HepG2 (cell line): ENCODE data around the gene MPO. TPM values are rescaled to one million over a fixed set of nuclear protein-coding genes. Genes with fewer than 3 reads are reported as not detected.

Experiments used
- ATAC-seq: fragments of 200-7000 bp; cut with Tn5 transposase; 3 replicates; pipeline ENCODE4 v1.9.1; 2020; ENCODE audit warnings: mild to moderate bottlenecking, moderate library complexity
- BruUV-seq: library from RNA; stranded (reverse); fragments of 400-500 nt; replicated peaks from 2 replicates; lab custom pipeline; 2021; lab: Mats Ljungman, UMichigan
- CTCF ChIA-PET: fragments of 300-600 bp; formaldehyde crosslinking; extraction: SDS; loops from one replicate; lab custom pipeline; 2021; ENCODE audit warnings: low total read pairs, inconsistent platforms, low intra/inter-chr PET ratio; lab: Yijun Ruan, JAX
- POLR2A ChIA-PET: fragments of 350-600 bp; sonication (Branson Sonifier 250); formaldehyde crosslinking; loops from one replicate; lab custom pipeline; 2020; ENCODE audit warnings: antibody characterized with exemption, inconsistent platforms; lab: Yijun Ruan, JAX
- DNase-seq: peaks from one replicate; pipeline ENCODE4 v3.0.0-alpha.2; 2015; ENCODE audit warnings: low spot score
- FAIRE-seq: peaks from 3 replicates; lab custom pipeline; 2011; peaks lifted over from hg19 to GRCh38; lab: Jason Lieb, UNC
- H2AFZ ChIP-seq: one replicate; pipeline ENCODE4 v1.6.1; 2011; ENCODE audit warnings: low read length, inconsistent platforms
- H3K27ac ChIP-seq: fragments of 300-600 bp; 3 replicates; pipeline ENCODE4 v1.8.0; 2011; ENCODE audit warnings: mixed run types, mild to moderate bottlenecking, mixed read lengths, low read length, inconsistent platforms; ENCODE audit not compliant: insufficient read depth; ENCODE audit errors: extremely low read length
- H3K27me3 ChIP-seq, 2 experiments: fragments of 200-600 bp in 1 of 2; 2 replicates in 1 of 2; 3 replicates in 1 of 2; pipeline versions ENCODE4 v1.6.0 to v1.8.0; 2011; ENCODE audit warnings: low read length in 2 of 2, mild to moderate bottlenecking in 2 of 2, moderate library complexity in 2 of 2, inconsistent platforms in 1 of 2; ENCODE audit not compliant: insufficient read depth in 2 of 2, control insufficient read depth in 1 of 2
- H3K36me3 ChIP-seq, 2 experiments: fragments of 200-600 bp in 1 of 2; replicated peaks in 1 of 2; 2 replicates in 1 of 2; 3 replicates in 1 of 2; pipeline versions ENCODE4 v1.5.1 to v1.8.0; 2011; ENCODE audit warnings: low read length in 2 of 2, inconsistent platforms in 1 of 2; ENCODE audit not compliant: insufficient read depth in 2 of 2, control insufficient read depth in 1 of 2
- H3K4me1 ChIP-seq: 2 replicates; pipeline ENCODE4 v1.5.1; 2012; ENCODE audit warnings: low read length, inconsistent platforms; ENCODE audit not compliant: insufficient read depth
- H3K4me2 ChIP-seq: 2 replicates; pipeline ENCODE4 v1.6.0; 2011; ENCODE audit warnings: low read depth, low read length, inconsistent platforms
- H3K4me3 ChIP-seq, 3 experiments: fragments of 200-600 bp in 1 of 3; sonication (generic), shearing (Covaris generic) in 1 of 3; replicated peaks in 1 of 3; 2 replicates each; pipeline ENCODE4 v1.5.1; 2011 to 2016; ENCODE audit warnings: low read length in 3 of 3, inconsistent platforms in 2 of 3, low read depth in 2 of 3, mild to moderate bottlenecking in 2 of 3, control low read depth in 1 of 3, mixed read lengths in 1 of 3; ENCODE audit not compliant: insufficient read depth in 1 of 3
- H3K79me2 ChIP-seq: one replicate; pipeline ENCODE4 v1.6.1; 2011; ENCODE audit warnings: low read length, inconsistent platforms; ENCODE audit not compliant: insufficient read depth
- H3K9ac ChIP-seq: 2 replicates; pipeline ENCODE4 v1.6.0; 2011; ENCODE audit warnings: mild to moderate bottlenecking, low read depth, low read length, inconsistent platforms; ENCODE audit not compliant: insufficient read depth
- H3K9me3 ChIP-seq: 2 replicates; pipeline ENCODE4 v1.5.1; 2012; ENCODE audit warnings: mild to moderate bottlenecking, low read length
- H4K20me1 ChIP-seq: 2 replicates; pipeline ENCODE4 v1.6.0; 2011; ENCODE audit warnings: inconsistent platforms, mild to moderate bottlenecking, low read length, moderate library complexity; ENCODE audit not compliant: insufficient read depth
- ARHGAP35 ChIP-seq: sonication (generic); formaldehyde crosslinking; IDR thresholded peaks from 2 replicates; pipeline ENCODE4 v1.9.0; 2022; ENCODE audit warnings: mild to moderate bottlenecking, inconsistent platforms, moderate library complexity, missing genetic modification reagents, borderline replicate concordance
- NFATC3 ChIP-seq: sonication (generic); formaldehyde crosslinking; IDR thresholded peaks from 2 replicates; pipeline ENCODE4 v1.5.1; 2020; ENCODE audit warnings: mild to moderate bottlenecking, missing genetic modification reagents
- SP2 ChIP-seq: sonication (generic); formaldehyde crosslinking; IDR thresholded peaks from 2 replicates; pipeline ENCODE4 v1.5.1; 2020; ENCODE audit warnings: mild to moderate bottlenecking, missing genetic modification reagents
- WGBS: methylation state at CpG from one replicate; pipeline ENCODE4 v1.1.6; 2017; ENCODE audit warnings: low lambda C conversion rate; 5-methylcytosine and 5-hydroxymethylcytosine counted together
- in situ Hi-C: cut with HindIII; loops from 2 replicates; pipeline ENCODE4 v1.10.0; 2017; ENCODE audit warnings: low pct_unique_long_range_greater_than_20kb; ENCODE audit not compliant: extremely low pct_ligation_motif_present
- intact Hi-C: fragments of 100-400 bp; cut with micrococcal nuclease; formaldehyde crosslinking; loops from one replicate; pipeline ENCODE4 v1.10.0; 2022; ENCODE audit not compliant: unreplicated experiment
- polyA plus RNA-seq, 8 experiments: library from polyadenylated mRNA; depleted of rRNA in 3 of 8; stranded (reverse) in 7 of 8; unstranded in 1 of 8; fragments of >200 nt; fragmentation: Illumina TruSeq in 4 of 8; extraction: Trizol in 4 of 8; gene quantifications; 2 replicates each; pipeline versions ENCODE4 v1.2.1 to v1.2.3, GENCODE V29; 2011 to 2016; ENCODE audit warnings: low read depth in 4 of 8, missing spikeins in 1 of 8, mixed read lengths in 1 of 8; ENCODE audit not compliant: insufficient read depth in 1 of 8
- total RNA-seq, 5 experiments: library from RNA; depleted of rRNA; stranded (reverse); fragments of >200 nt; fragmentation: Illumina TruSeq; extraction: Trizol; gene quantifications; 2 replicates each; pipeline ENCODE4 v1.2.3, GENCODE V29; 2016; ENCODE audit warnings: low read depth in 1 of 5
- TF ChIP-seq, protein P1 (sequence below): sonication (generic); formaldehyde crosslinking; IDR thresholded peaks from 2 replicates; pipeline ENCODE4 v1.5.1; 2020; ENCODE audit warnings: mild to moderate bottlenecking, moderate library complexity, missing genetic modification reagents
- TF ChIP-seq, protein P2 (sequence below): sonication (generic); formaldehyde crosslinking; IDR thresholded peaks from 2 replicates; pipeline ENCODE4 v1.8.1; 2023; ENCODE audit warnings: mild to moderate bottlenecking, missing genetic modification reagents

The MPO gene
- total and polyA plus RNA-seq, 2 of the 13 experiments (the other 11 are each of a cell fraction or from before 2014, with no cell fraction given): not detected

DNA sequence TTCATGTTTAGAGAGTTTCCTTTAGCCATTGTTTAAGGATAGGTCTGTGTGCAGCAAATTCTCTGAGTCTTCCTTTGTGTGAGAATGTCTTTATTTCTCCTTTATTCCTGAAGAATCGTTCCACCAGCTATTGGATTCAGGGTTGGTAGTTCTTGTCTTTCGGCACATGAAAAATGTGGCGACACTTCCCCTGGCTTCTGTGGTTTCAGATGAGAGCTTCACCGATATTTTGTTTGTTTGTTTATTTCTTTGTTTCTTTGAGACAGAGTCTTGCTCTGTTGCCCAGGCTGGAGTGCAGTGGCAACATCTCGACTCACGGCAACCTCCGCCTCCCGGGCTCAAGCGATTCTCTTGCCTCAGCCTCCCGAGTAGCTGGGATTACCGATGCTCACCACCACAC lies 18.6 kb downstream of the MPO start:
- no peak overlapping the region for H2AFZ ChIP-seq
- no peak overlapping the region for H3K27ac ChIP-seq
- POLR2A ChIA-PET: no interaction called here
- intact Hi-C loops (no loop called here), in situ Hi-C loops (no loop called here)
- H3K9ac ChIP-seq: no peak overlapping the region
- no peaks in the 10 kb centered on the region for H3K36me3 ChIP-seq
- no peaks in the 10 kb centered on the region for H3K9me3 ChIP-seq
- peaks cover 0 to 28% of the 10 kb centered on the region in 2 experiments; a peak in 4 of 5 replicates for H3K27me3 ChIP-seq
- TF ChIP-seq NFATC3 (CRISPR knock-in tag) (no peak), SP2 (CRISPR knock-in tag) (no peak), ARHGAP35 (CRISPR knock-in tag) (no peak)
- TF ChIP-seq, protein P1, sequence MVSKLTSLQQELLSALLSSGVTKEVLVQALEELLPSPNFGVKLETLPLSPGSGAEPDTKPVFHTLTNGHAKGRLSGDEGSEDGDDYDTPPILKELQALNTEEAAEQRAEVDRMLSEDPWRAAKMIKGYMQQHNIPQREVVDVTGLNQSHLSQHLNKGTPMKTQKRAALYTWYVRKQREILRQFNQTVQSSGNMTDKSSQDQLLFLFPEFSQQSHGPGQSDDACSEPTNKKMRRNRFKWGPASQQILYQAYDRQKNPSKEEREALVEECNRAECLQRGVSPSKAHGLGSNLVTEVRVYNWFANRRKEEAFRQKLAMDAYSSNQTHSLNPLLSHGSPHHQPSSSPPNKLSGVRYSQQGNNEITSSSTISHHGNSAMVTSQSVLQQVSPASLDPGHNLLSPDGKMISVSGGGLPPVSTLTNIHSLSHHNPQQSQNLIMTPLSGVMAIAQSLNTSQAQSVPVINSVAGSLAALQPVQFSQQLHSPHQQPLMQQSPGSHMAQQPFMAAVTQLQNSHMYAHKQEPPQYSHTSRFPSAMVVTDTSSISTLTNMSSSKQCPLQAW (CRISPR knock-in tag): no peak
- TF ChIP-seq, protein P2, sequence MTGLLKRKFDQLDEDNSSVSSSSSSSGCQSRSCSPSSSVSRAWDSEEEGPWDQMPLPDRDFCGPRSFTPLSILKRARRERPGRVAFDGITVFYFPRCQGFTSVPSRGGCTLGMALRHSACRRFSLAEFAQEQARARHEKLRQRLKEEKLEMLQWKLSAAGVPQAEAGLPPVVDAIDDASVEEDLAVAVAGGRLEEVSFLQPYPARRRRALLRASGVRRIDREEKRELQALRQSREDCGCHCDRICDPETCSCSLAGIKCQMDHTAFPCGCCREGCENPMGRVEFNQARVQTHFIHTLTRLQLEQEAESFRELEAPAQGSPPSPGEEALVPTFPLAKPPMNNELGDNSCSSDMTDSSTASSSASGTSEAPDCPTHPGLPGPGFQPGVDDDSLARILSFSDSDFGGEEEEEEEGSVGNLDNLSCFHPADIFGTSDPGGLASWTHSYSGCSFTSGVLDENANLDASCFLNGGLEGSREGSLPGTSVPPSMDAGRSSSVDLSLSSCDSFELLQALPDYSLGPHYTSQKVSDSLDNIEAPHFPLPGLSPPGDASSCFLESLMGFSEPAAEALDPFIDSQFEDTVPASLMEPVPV: no peak
- TF ChIP-seq, all 625 proteins: peak for 0
- H4K20me1 ChIP-seq: no peaks in the 10 kb centered on the region
- ATAC-seq (no peak), DNase-seq (no peak), FAIRE-seq (no peak)
- no peaks in the 10 kb centered on the region for H3K4me1 ChIP-seq
- H3K4me3 ChIP-seq: no peak overlapping the region
- 53% methylated on average over 11 of the region's 11 CpGs for WGBS
- CTCF ChIA-PET: no interaction called here
- BruUV-seq: no TSS peak
- no peak overlapping the region for H3K4me2 ChIP-seq
- H3K79me2 ChIP-seq: no peaks in the 10 kb centered on the region
